SK-N-SH treated with all-trans-retinoic acid at 6 μM for 48 hours (cell line): ENCODE data around the gene SHROOM1.

Experiments
- ARNTL ChIP-seq: fragments of 450-650 bp; formaldehyde crosslinking; IDR thresholded peaks from 2 replicates; pipeline ENCODE4 v1.5.0; 2020; ENCODE audit warnings: low read depth, mild to moderate bottlenecking, moderate library complexity, borderline replicate concordance
- CSRNP3 ChIP-seq: fragments of 250-450 bp; sonication (Bioruptor Pico); IDR thresholded peaks from 2 replicates; pipeline ENCODE4 v1.5.1; 2021; ENCODE audit warnings: mild to moderate bottlenecking, moderate library complexity
- PATZ1 ChIP-seq: fragments of 250-450 bp; sonication (Bioruptor Pico); IDR thresholded peaks from 2 replicates; pipeline ENCODE4 v1.8.0; 2020; ENCODE audit warnings: mild to moderate bottlenecking, moderate library complexity, borderline replicate concordance
- SNAI2 ChIP-seq: fragments of 250-450 bp; sonication (Bioruptor Pico); IDR thresholded peaks from 2 replicates; pipeline ENCODE4 v1.5.0; 2020; ENCODE audit warnings: mild to moderate bottlenecking, moderate library complexity
- ZC3H10 ChIP-seq: fragments of 250-450 bp; sonication (Bioruptor Pico); IDR thresholded peaks from 2 replicates; pipeline ENCODE4 v1.5.1; 2021; ENCODE audit warnings: mild to moderate bottlenecking, moderate library complexity
- ZFP30 ChIP-seq: fragments of 450-650 bp; formaldehyde crosslinking; IDR thresholded peaks from 2 replicates; pipeline ENCODE4 v1.5.0; 2022; ENCODE audit warnings: mild to moderate bottlenecking, moderate library complexity
- ZNF70 ChIP-seq: fragments of 450-650 bp; formaldehyde crosslinking; IDR thresholded peaks from 2 replicates; pipeline ENCODE4 v1.5.0; 2020; ENCODE audit warnings: mild to moderate bottlenecking, moderate library complexity
- ZNF8 ChIP-seq: fragments of 450-650 bp; formaldehyde crosslinking; IDR thresholded peaks from 2 replicates; pipeline ENCODE4 v1.5.0; 2020; ENCODE audit warnings: mild to moderate bottlenecking, moderate library complexity

GRCh38 chr5:132778856-132779255, 51.6 kb downstream of the SHROOM1 start:
- TF ChIP-seq CSRNP3 (CRISPR knock-in tag), result no peak
- TF ChIP-seq ZNF8 (CRISPR knock-in tag), result no peak
- TF ChIP-seq PATZ1 (CRISPR knock-in tag), result no peak
- TF ChIP-seq ZC3H10 (CRISPR knock-in tag), result no peak
- TF ChIP-seq ARNTL (CRISPR knock-in tag), result no peak
- TF ChIP-seq ZFP30 (CRISPR knock-in tag), result no peak
- TF ChIP-seq SNAI2 (CRISPR knock-in tag), result no peak
- TF ChIP-seq ZNF70 (CRISPR knock-in tag), result no peak
